Muscle of leg (tissue), 11 donors: ENCODE data around the gene MRPS24. TPM values are rescaled to one million over a fixed set of nuclear protein-coding genes. Genes with fewer than 3 reads are reported as not detected.
A peak's percentile ranks its signal among the peaks of the same experiment; 100 is the strongest.
"Not testable (repeated sequence)": the region's sequence is repeated elsewhere in the genome, so short reads cannot be mapped to it uniquely, and the experiment has no call there.

Source experiments
- DNase-seq: peaks from one replicate; pipeline ENCODE4 v3.0.0; 2013
- H3K27ac ChIP-seq: one replicate; pipeline ENCODE4 v1.5.1; 2013; ENCODE audit warnings: mild to moderate bottlenecking, low read length, control low read depth
- H3K27me3 ChIP-seq: one replicate; pipeline ENCODE4 v1.6.1; 2013; ENCODE audit warnings: low read length; ENCODE audit not compliant: control insufficient read depth, insufficient read depth
- H3K36me3 ChIP-seq: one replicate; pipeline ENCODE4 v1.6.1; 2013; ENCODE audit warnings: low read length; ENCODE audit not compliant: control insufficient read depth, insufficient read depth
- H3K4me1 ChIP-seq: one replicate; pipeline ENCODE4 v1.6.1; 2013; ENCODE audit warnings: low read length; ENCODE audit not compliant: control insufficient read depth, insufficient read depth
- H3K4me3 ChIP-seq: one replicate; pipeline ENCODE4 v1.5.1; 2013; ENCODE audit warnings: low read length, control low read depth
- H3K9me3 ChIP-seq: replicated peaks from 2 replicates; pipeline ENCODE4 v1.6.1; 2013; ENCODE audit warnings: low read depth, low read length; ENCODE audit not compliant: control insufficient read depth
- WGBS: methylation state at CpG from one replicate; pipeline ENCODE4 v1.1.5; 2013; ENCODE audit warnings: missing lambda C conversion rate; ENCODE audit not compliant: insufficient coverage; 5-methylcytosine and 5-hydroxymethylcytosine counted together
- polyA plus RNA-seq, 8 donors: library from polyadenylated mRNA; unstranded; fragments of 120-200 nt; gene quantifications; one replicate each; pipeline versions ENCODE4 v1.2.1 to v1.2.3, GENCODE V29; 2013; ENCODE audit warnings: inconsistent platforms in 1 of 8, low replicate concordance in 1 of 8; ENCODE audit not compliant: insufficient read length in 8 of 8, insufficient read depth in 1 of 8
- total RNA-seq: library from RNA; stranded (reverse); fragments of 120-200 nt; gene quantifications from one replicate; pipeline ENCODE4 v1.2.4, GENCODE V29; 2013

MRPS24 gene
- total and polyA plus RNA-seq, 9 donors = 67.5 to 101 (median 77.3) TPM

GRCh38 chr7:43844662-43845061, 24.7 kb downstream of the MRPS24 start:
- no peak for DNase-seq
- no CpG with 5 or more reads among the region's 2 CpGs for WGBS
- Histone ChIP-seq H3K4me3 (no peak overlapping the region), H3K27ac (no peak overlapping the region), H3K9me3 (no peaks in the 10 kb centered on the region), H3K27me3 (no peaks in the 10 kb centered on the region), H3K4me1 (no peaks in the 10 kb centered on the region), H3K36me3 (no peaks in the 10 kb centered on the region)

GRCh38 chr7:43844257-43844656, 25.1 kb downstream of the MRPS24 start:
- Histone ChIP-seq H3K36me3 (no peaks in the 10 kb centered on the region), H3K4me1 (no peaks in the 10 kb centered on the region), H3K4me3 (no peak overlapping the region), H3K9me3 (no peaks in the 10 kb centered on the region), H3K27me3 (no peaks in the 10 kb centered on the region), H3K27ac (no peak overlapping the region)
- no CpG with 5 or more reads among the region's 2 CpGs for WGBS
- DNase-seq = no peak

GRCh38 chr7:43843296-43843695, 26.0 kb downstream of the MRPS24 start:
- WGBS = 95% methylated on average over 3 of the region's 4 CpGs
- no peaks in the 10 kb centered on the region for H3K27me3 ChIP-seq
- no peak overlapping the region for H3K27ac ChIP-seq
- no peaks in the 10 kb centered on the region for H3K9me3 ChIP-seq
- H3K36me3 ChIP-seq = no peaks in the 10 kb centered on the region
- H3K4me3 ChIP-seq = no peak overlapping the region
- peaks cover 2% of the 10 kb centered on the region for H3K4me1 ChIP-seq
- DNase-seq = no peak

GRCh38 chr7:43838201-43838658, 31.1 kb downstream of the MRPS24 start:
- Histone ChIP-seq H3K4me3 (no peak overlapping the region), H3K27ac (no peak overlapping the region), H3K27me3 (no peaks in the 10 kb centered on the region), H3K9me3 (no peaks in the 10 kb centered on the region), H3K4me1 (peaks cover 2% of the 10 kb centered on the region), H3K36me3 (no peaks in the 10 kb centered on the region)
- 91% methylated on average over 4 of the region's 9 CpGs for WGBS
- no peak for DNase-seq

- 80% methylated on average over 3 of the region's 8 CpGs for WGBS
- no peak overlapping the region for H3K4me3 ChIP-seq
- no peaks in the 10 kb centered on the region for H3K27me3 ChIP-seq
- H3K4me1 ChIP-seq = peaks cover 2% of the 10 kb centered on the region
- peaks cover 3% of the 10 kb centered on the region for H3K9me3 ChIP-seq
- no peaks in the 10 kb centered on the region for H3K36me3 ChIP-seq
- peak; percentile 18 for DNase-seq
- H3K27ac ChIP-seq = no peak overlapping the region
These were observed 34.7 kb downstream of the MRPS24 start for GRCh38 chr7:43834463-43835251.

GRCh38 chr7:43830917-43831316, 38.4 kb downstream of the MRPS24 start:
- DNase-seq, H3K9me3 ChIP-seq, H3K4me1 ChIP-seq, H3K4me3 ChIP-seq, H3K36me3 ChIP-seq, H3K27me3 ChIP-seq, H3K27ac ChIP-seq: not testable (repeated sequence)

- peaks cover 10% of the 10 kb centered on the region for H3K27me3 ChIP-seq
- H3K4me3 ChIP-seq = no peak overlapping the region
- no peaks in the 10 kb centered on the region for H3K4me1 ChIP-seq
- no peak overlapping the region for H3K27ac ChIP-seq
- H3K36me3 ChIP-seq = no peaks in the 10 kb centered on the region
- H3K9me3 ChIP-seq = no peaks in the 10 kb centered on the region
- no peak for DNase-seq
- WGBS = 70% methylated on average over 2 of the region's 5 CpGs
These were observed 43.9 kb downstream of the MRPS24 start for GRCh38 chr7:43825391-43825808.

- H3K9me3 ChIP-seq = no peaks in the 10 kb centered on the region
- no peak overlapping the region for H3K27ac ChIP-seq
- H3K36me3 ChIP-seq = no peaks in the 10 kb centered on the region
- WGBS = no CpG with 5 or more reads among the region's 1 CpG
- H3K4me1 ChIP-seq = no peaks in the 10 kb centered on the region
- no peak for DNase-seq
- H3K27me3 ChIP-seq = peaks cover 10% of the 10 kb centered on the region
- no peak overlapping the region for H3K4me3 ChIP-seq
These were observed 44.4 kb downstream of the MRPS24 start for GRCh38 chr7:43824963-43825362.

- not testable (repeated sequence) for H3K4me1 ChIP-seq, DNase-seq, H3K9me3 ChIP-seq, H3K36me3 ChIP-seq, H3K27ac ChIP-seq, H3K4me3 ChIP-seq
- 56% methylated on average over 6 of the region's 12 CpGs for WGBS
- peaks cover 12% of the 10 kb centered on the region for H3K27me3 ChIP-seq
These were observed 44.8 kb downstream of the MRPS24 start for GRCh38 chr7:43824513-43824912.

- Histone ChIP-seq H3K27ac (no peak overlapping the region), H3K27me3 (peaks cover 12% of the 10 kb centered on the region), H3K4me1 (no peaks in the 10 kb centered on the region), H3K4me3 (no peak overlapping the region), H3K9me3 (no peaks in the 10 kb centered on the region), H3K36me3 (no peaks in the 10 kb centered on the region)
- WGBS = 79% methylated on average over 5 of the region's 6 CpGs
- DNase-seq = no peak
These were observed 45.4 kb downstream of the MRPS24 start for GRCh38 chr7:43823941-43824340.

GRCh38 chr7:43823425-43823824, 45.9 kb downstream of the MRPS24 start:
- not testable (repeated sequence) for H3K4me3 ChIP-seq, H3K36me3 ChIP-seq, H3K4me1 ChIP-seq, DNase-seq, H3K27ac ChIP-seq, H3K9me3 ChIP-seq
- 93% methylated on average over 6 of the region's 7 CpGs for WGBS
- peaks cover 12% of the 10 kb centered on the region for H3K27me3 ChIP-seq
